T-helper 17 cell (primary cell): ENCODE measurements around the gene STIMATE. TPM values are rescaled to one million over a fixed set of nuclear protein-coding genes. Genes with fewer than 3 reads are reported as not detected.

Source experiments
- ATAC-seq: fragments of 150-1000 bp; cut with Tn5 transposase; 2 replicates; pipeline ENCODE4 v1.10.0; 2021; ENCODE audit warnings: mild to moderate bottlenecking, moderate library complexity
- DNase-seq, 3 donors: peaks; one replicate each; pipeline versions ENCODE4 v3.0.0 to v3.0.0-alpha.2; 2020 to 2021
- H3K9me3 ChIP-seq: one replicate; pipeline ENCODE4 v1.7.0; 2013; ENCODE audit warnings: low read length, mild to moderate bottlenecking; ENCODE audit not compliant: control insufficient read depth, poor library complexity, severe bottlenecking
- H3K27ac Mint-ChIP-seq: one replicate; pipeline ENCODE4 v1.8.0; 2022; ENCODE audit warnings: mild to moderate bottlenecking, moderate library complexity, mixed read lengths
- H3K27me3 Mint-ChIP-seq: one replicate; pipeline ENCODE4 v1.8.0; 2022; ENCODE audit warnings: mixed read lengths
- H3K36me3 Mint-ChIP-seq: one replicate; pipeline ENCODE4 v1.8.0; 2022; ENCODE audit warnings: low read depth, mixed read lengths
- H3K4me1 Mint-ChIP-seq: one replicate; pipeline ENCODE4 v1.8.0; 2022; ENCODE audit warnings: mild to moderate bottlenecking, mixed read lengths
- H3K4me3 Mint-ChIP-seq: one replicate; pipeline ENCODE4 v1.8.0; 2022; ENCODE audit warnings: mild to moderate bottlenecking, moderate library complexity, mixed read lengths
- total RNA-seq, 4 donors: library from RNA in 2 of 4; stranded (reverse) in 2 of 4; gene quantifications; one replicate each; pipeline ENCODE4 v1.2.3 and lab custom pipeline; 2022 to 2026

Gene STIMATE
- total RNA-seq, 2 donors from 2014 or later, result 41.1 to 42.6 TPM

DNA sequence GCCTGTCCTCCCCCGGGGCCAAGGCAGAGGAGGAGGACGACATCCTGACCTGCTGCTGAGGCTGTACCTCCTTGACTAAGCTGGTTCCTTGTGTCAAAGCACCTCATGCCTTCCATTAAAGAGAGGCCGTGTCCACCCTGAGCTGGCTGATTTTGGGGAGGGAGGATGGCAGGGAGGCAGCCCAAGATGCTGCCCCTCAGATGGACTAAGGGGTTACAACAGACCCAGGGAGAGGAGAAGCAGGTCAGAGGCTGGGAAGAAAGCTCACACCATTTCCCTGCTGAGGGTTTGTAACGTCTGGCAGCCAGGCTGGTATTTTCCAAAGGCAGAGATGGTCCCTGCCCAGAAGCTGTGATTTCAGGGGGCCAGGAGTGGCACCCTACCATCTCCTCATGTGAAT lies 105.4 kb downstream of the STIMATE start:
- Mint-ChIP-seq H3K27me3 (peaks cover 15% of the 10 kb centered on the region), H3K4me1 (peaks cover 5% of the 10 kb centered on the region), H3K4me3 (no peak overlapping the region), H3K36me3 (no peaks in the 10 kb centered on the region), H3K27ac (no peak overlapping the region)
- no peaks in the 10 kb centered on the region for H3K9me3 ChIP-seq
- no peak for ATAC-seq
- no peak for DNase-seq

DNA sequence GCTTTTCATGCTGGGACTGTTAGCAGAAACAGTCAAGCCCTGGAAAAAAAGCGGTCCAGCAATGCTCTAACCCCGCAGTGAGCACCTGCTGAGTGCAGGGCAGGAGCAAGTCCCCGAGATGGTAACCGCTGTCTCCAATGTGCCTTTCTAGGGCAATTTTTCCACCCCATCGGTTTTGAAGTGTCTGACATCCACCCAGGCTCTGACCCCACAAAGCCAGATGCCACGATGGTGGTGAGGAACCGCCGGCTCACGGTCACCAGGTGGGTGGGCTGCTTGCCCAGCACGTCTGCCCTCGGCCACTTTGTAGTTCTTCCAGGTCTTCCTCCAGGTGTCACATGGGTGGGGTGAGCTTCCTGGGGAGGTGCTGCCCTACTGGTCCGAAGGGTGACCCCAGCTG lies 106.0 kb downstream of the STIMATE start:
- H3K36me3 Mint-ChIP-seq, result no peaks in the 10 kb centered on the region
- no peaks in the 10 kb centered on the region for H3K9me3 ChIP-seq
- no peak overlapping the region for H3K4me3 Mint-ChIP-seq
- peaks cover 5% of the 10 kb centered on the region for H3K4me1 Mint-ChIP-seq
- ATAC-seq (no peak), DNase-seq (no peak)
- no peak overlapping the region for H3K27ac Mint-ChIP-seq
- H3K27me3 Mint-ChIP-seq, result peaks cover 15% of the 10 kb centered on the region

DNA sequence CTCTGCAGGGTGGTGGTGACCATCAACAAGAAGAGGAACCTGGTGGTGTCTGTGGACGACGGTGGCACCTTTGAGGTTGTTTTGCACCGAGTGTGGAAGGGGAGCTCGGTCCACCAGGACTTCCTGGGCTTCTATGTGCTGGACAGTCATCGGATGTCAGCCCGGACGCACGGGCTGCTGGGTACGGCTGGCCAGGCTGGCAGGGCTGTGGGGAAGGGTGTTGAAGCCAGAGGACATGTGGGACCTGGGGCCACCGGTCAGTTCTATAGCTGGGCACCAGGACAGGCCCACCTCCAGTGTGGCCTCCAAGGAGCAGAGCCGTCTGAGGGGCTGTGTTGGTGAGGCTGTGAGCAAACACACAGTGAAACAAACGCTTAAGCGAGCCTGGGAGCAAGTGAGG lies 106.6 kb downstream of the STIMATE start:
- peaks cover 15% of the 10 kb centered on the region for H3K27me3 Mint-ChIP-seq
- peaks cover 3% of the 10 kb centered on the region for H3K4me1 Mint-ChIP-seq
- no peak for DNase-seq
- no peak overlapping the region for H3K27ac Mint-ChIP-seq
- no peaks in the 10 kb centered on the region for H3K36me3 Mint-ChIP-seq
- no peaks in the 10 kb centered on the region for H3K9me3 ChIP-seq
- H3K4me3 Mint-ChIP-seq, result no peak overlapping the region
- no peak for ATAC-seq

GRCh38 chr3:52790337-52790736 lies 107.0 kb downstream of the STIMATE start:
- H3K27ac Mint-ChIP-seq, result no peak overlapping the region

DNA sequence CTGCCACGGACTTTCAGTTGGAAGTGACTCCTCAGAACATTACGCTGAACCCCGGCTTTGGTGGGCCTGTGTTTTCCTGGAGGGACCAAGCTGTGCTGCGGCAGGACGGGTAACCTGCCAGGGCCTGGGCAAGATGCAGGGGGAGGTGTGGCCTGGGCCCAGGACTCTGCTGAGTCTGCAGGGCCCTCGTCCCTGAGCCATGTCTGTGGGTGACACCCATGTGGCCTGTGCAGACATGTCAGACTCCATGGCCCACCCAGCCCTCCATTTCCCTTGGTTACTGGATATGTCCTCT lies 107.7 kb downstream of the STIMATE start:
- H3K9me3 ChIP-seq, result no peaks in the 10 kb centered on the region
- Mint-ChIP-seq H3K4me1 (peaks cover 3% of the 10 kb centered on the region), H3K36me3 (no peaks in the 10 kb centered on the region), H3K27me3 (peaks cover 15% of the 10 kb centered on the region), H3K27ac (no peak overlapping the region), H3K4me3 (no peak overlapping the region)
- ATAC-seq (no peak), DNase-seq (no peak)

More at GRCh38 chr3:52790337-52790736, 107.0 kb downstream of the STIMATE start:
- no peak for ATAC-seq
- DNase-seq, result no peak
- H3K4me3 Mint-ChIP-seq, result no peak overlapping the region
- peaks cover 3% of the 10 kb centered on the region for H3K4me1 Mint-ChIP-seq
- no peaks in the 10 kb centered on the region for H3K9me3 ChIP-seq
- H3K36me3 Mint-ChIP-seq, result no peaks in the 10 kb centered on the region
- H3K27me3 Mint-ChIP-seq, result peaks cover 15% of the 10 kb centered on the region

- Mint-ChIP-seq H3K27me3 (peaks cover 15% of the 10 kb centered on the region), H3K4me1 (peaks cover 3% of the 10 kb centered on the region), H3K27ac (no peak overlapping the region), H3K36me3 (no peaks in the 10 kb centered on the region), H3K4me3 (no peak overlapping the region)
- H3K9me3 ChIP-seq, result no peaks in the 10 kb centered on the region
- no peak for ATAC-seq
- no peak for DNase-seq
Measured at GRCh38 chr3:52788890-52789745, 108.2 kb downstream of the STIMATE start.

- DNase-seq, result no peak
Measured at GRCh38 chr3:52787672-52788625, 109.4 kb downstream of the STIMATE start.

GRCh38 chr3:52787246-52787645 lies 110.1 kb downstream of the STIMATE start:
- peaks cover 32% of the 10 kb centered on the region for H3K27me3 Mint-ChIP-seq
- no peak for DNase-seq
- no peak for ATAC-seq
- no peaks in the 10 kb centered on the region for H3K36me3 Mint-ChIP-seq
- H3K9me3 ChIP-seq, result no peaks in the 10 kb centered on the region
- H3K4me1 Mint-ChIP-seq, result peaks cover 3% of the 10 kb centered on the region
- no peak overlapping the region for H3K27ac Mint-ChIP-seq
- no peak overlapping the region for H3K4me3 Mint-ChIP-seq

More at GRCh38 chr3:52787672-52788625, 109.4 kb downstream of the STIMATE start:
- no peak for ATAC-seq
- no peaks in the 10 kb centered on the region for H3K9me3 ChIP-seq
- no peak overlapping the region for H3K4me3 Mint-ChIP-seq
- no peaks in the 10 kb centered on the region for H3K36me3 Mint-ChIP-seq
- peaks cover 25% of the 10 kb centered on the region for H3K27me3 Mint-ChIP-seq
- H3K27ac Mint-ChIP-seq, result no peak overlapping the region
- peaks cover 3% of the 10 kb centered on the region for H3K4me1 Mint-ChIP-seq

Other genes starting within 250 kb of the STIMATE start
- 10 to 100 TPM; 62.8 to 70.8 TPM for gene PBRM1, start 211.6 kb downstream of the STIMATE start, total RNA-seq
- 100 to 1,000 TPM; 109 to 117 TPM for gene GNL3, start 211.5 kb downstream of the STIMATE start, total RNA-seq
- gene GLT8D1, start 191.8 kb downstream of the STIMATE start, total RNA-seq, result 10 to 100 TPM; 18.9 to 23.0 TPM
- gene SPCS1, start 191.4 kb downstream of the STIMATE start, total RNA-seq, result 10 to 100 TPM; 62.6 to 63.7 TPM
- gene NEK4, start 126.6 kb downstream of the STIMATE start, total RNA-seq, result 10 to 100 TPM in 1 of 2 donors, 1 to 10 TPM in 1; 7.3 to 14.7 TPM
- not detected for gene ITIH1, start 119.9 kb downstream of the STIMATE start, total RNA-seq
- not detected for gene ITIH3, start 102.8 kb downstream of the STIMATE start, total RNA-seq
- 10 to 100 TPM; 25.8 to 40.6 TPM for gene ITIH4, start 66.9 kb downstream of the STIMATE start, total RNA-seq
- gene MUSTN1, start 62.5 kb downstream of the STIMATE start, total RNA-seq, result 10 to 100 TPM; 12.3 to 16.0 TPM
- gene SFMBT1, start 148.5 kb upstream of the STIMATE start, total RNA-seq, result 10 to 100 TPM; 36.1 to 49.8 TPM
- gene RFT1, start 232.9 kb upstream of the STIMATE start, total RNA-seq, result 10 to 100 TPM; 11.9 to 12.2 TPM